Natural killer cell treated with Interleukin-12 subunit alpha and Interleukin-12 subunit beta and Interleukin-15 and Interleukin-18, amount 100 ng/mL, for 72 hours (primary cell): ENCODE data around the gene SLC22A4. TPM values are rescaled to one million over a fixed set of nuclear protein-coding genes. Genes with fewer than 3 reads are reported as not detected.

Experiments
- ATAC-seq, 2 donors: fragments of 150-1000 bp; cut with Tn5 transposase in 1 of 2; sonication (Bioruptor Pico), chemical (Tn5 transposase) in 1 of 2; 2 replicates each; pipeline ENCODE4 v1.10.0; 2021
- DNase-seq: peaks from one replicate; pipeline ENCODE4 v3.0.0; 2022; ENCODE audit warnings: low spot score
- H3K27ac Mint-ChIP-seq, 2 donors: 1 replicate in 1 of 2; 2 replicates in 1 of 2; pipeline ENCODE4 v1.8.0; 2022; ENCODE audit warnings: mixed read lengths in 2 of 2, mild to moderate bottlenecking in 1 of 2, moderate library complexity in 1 of 2
- H3K27me3 Mint-ChIP-seq, 2 donors: 1 replicate in 1 of 2; 2 replicates in 1 of 2; pipeline ENCODE4 v1.8.0; 2022; ENCODE audit warnings: mixed read lengths in 2 of 2
- H3K36me3 Mint-ChIP-seq: one replicate; pipeline ENCODE4 v1.8.0; 2022; ENCODE audit warnings: mixed read lengths
- H3K4me1 Mint-ChIP-seq, 2 donors: 1 replicate in 1 of 2; 2 replicates in 1 of 2; pipeline ENCODE4 v1.8.0; 2022; ENCODE audit warnings: low read depth in 2 of 2, mixed read lengths in 2 of 2, mild to moderate bottlenecking in 1 of 2
- H3K4me3 Mint-ChIP-seq: one replicate; pipeline ENCODE4 v1.8.0; 2022; ENCODE audit warnings: mixed read lengths
- H3K9me3 Mint-ChIP-seq: 2 replicates; pipeline ENCODE4 v1.8.0; 2022; ENCODE audit warnings: mixed read lengths
- total RNA-seq, 2 donors: library from RNA; stranded (reverse); gene quantifications; one replicate each; pipeline ENCODE4 v1.2.3, GENCODE V29; 2022

The SLC22A4 gene
- total RNA-seq, 2 donors from 2014 or later, result 0.93 to 2.5 TPM

GRCh38 chr5:132258102-132259068, 35.8 kb upstream of the SLC22A4 start:
- H3K27me3 Mint-ChIP-seq, result peaks cover 11% of the 10 kb centered on the region in 2 donors
- DNase-seq (no peak), ATAC-seq (no peak)
- H3K27ac Mint-ChIP-seq, result no peak overlapping the region
- no peaks in the 10 kb centered on the region for H3K9me3 Mint-ChIP-seq
- no peak overlapping the region for H3K4me3 Mint-ChIP-seq
- no peaks in the 10 kb centered on the region for H3K36me3 Mint-ChIP-seq
- peaks cover 0 to 5% of the 10 kb centered on the region in 2 donors for H3K4me1 Mint-ChIP-seq

- peaks cover 11% of the 10 kb centered on the region in 2 donors for H3K27me3 Mint-ChIP-seq
- no peak overlapping the region for H3K4me3 Mint-ChIP-seq
- no peak overlapping the region for H3K27ac Mint-ChIP-seq
- DNase-seq, result no peak
- ATAC-seq, result no peak
- H3K9me3 Mint-ChIP-seq, result no peaks in the 10 kb centered on the region
- no peaks in the 10 kb centered on the region for H3K36me3 Mint-ChIP-seq
- H3K4me1 Mint-ChIP-seq, result peaks cover 0 to 5% of the 10 kb centered on the region in 2 donors
Observed at GRCh38 chr5:132259069-132259851, 34.9 kb upstream of the SLC22A4 start.

- DNase-seq, result no peak
- no peak overlapping the region for H3K27ac Mint-ChIP-seq
- H3K4me3 Mint-ChIP-seq, result no peak overlapping the region
Observed at GRCh38 chr5:132260051-132260450, 34.1 kb upstream of the SLC22A4 start.

GRCh38 chr5:132260714-132261551, 33.3 kb upstream of the SLC22A4 start:
- no peaks in the 10 kb centered on the region for H3K9me3 Mint-ChIP-seq
- H3K4me3 Mint-ChIP-seq, result no peak overlapping the region
- no peak for ATAC-seq
- DNase-seq, result no peak
- peaks cover 10 to 11% of the 10 kb centered on the region in 2 donors for H3K27me3 Mint-ChIP-seq
- no peaks in the 10 kb centered on the region for H3K36me3 Mint-ChIP-seq
- H3K4me1 Mint-ChIP-seq, result peaks cover 0 to 8% of the 10 kb centered on the region in 2 donors
- H3K27ac Mint-ChIP-seq, result no peak overlapping the region

More at GRCh38 chr5:132260051-132260450, 34.1 kb upstream of the SLC22A4 start:
- no peak for ATAC-seq
- H3K36me3 Mint-ChIP-seq, result no peaks in the 10 kb centered on the region
- peaks cover 0 to 8% of the 10 kb centered on the region in 2 donors for H3K4me1 Mint-ChIP-seq
- H3K27me3 Mint-ChIP-seq, result peaks cover 11% of the 10 kb centered on the region in 2 donors
- no peaks in the 10 kb centered on the region for H3K9me3 Mint-ChIP-seq

GRCh38 chr5:132261881-132262845, 32.0 kb upstream of the SLC22A4 start:
- no peak overlapping the region for H3K27ac Mint-ChIP-seq
- DNase-seq, result no peak
- H3K4me3 Mint-ChIP-seq, result no peak overlapping the region
- no peaks in the 10 kb centered on the region for H3K36me3 Mint-ChIP-seq
- H3K9me3 Mint-ChIP-seq, result no peaks in the 10 kb centered on the region
- H3K4me1 Mint-ChIP-seq, result peaks cover 0 to 8% of the 10 kb centered on the region in 2 donors
- peaks cover 0 to 5% of the 10 kb centered on the region in 2 donors for H3K27me3 Mint-ChIP-seq
- ATAC-seq, result no peak

GRCh38 chr5:132262882-132263547, 31.2 kb upstream of the SLC22A4 start:
- peaks cover 0 to 8% of the 10 kb centered on the region in 2 donors for H3K4me1 Mint-ChIP-seq
- DNase-seq, result no peak
- H3K9me3 Mint-ChIP-seq, result no peaks in the 10 kb centered on the region
- H3K27me3 Mint-ChIP-seq, result peaks cover 0 to 5% of the 10 kb centered on the region in 2 donors
- no peak overlapping the region for H3K27ac Mint-ChIP-seq
- no peak for ATAC-seq
- no peaks in the 10 kb centered on the region for H3K36me3 Mint-ChIP-seq
- no peak overlapping the region for H3K4me3 Mint-ChIP-seq

- Mint-ChIP-seq H3K4me1 (peaks cover 0 to 8% of the 10 kb centered on the region in 2 donors), H3K27me3 (peaks cover 0 to 5% of the 10 kb centered on the region in 2 donors), H3K4me3 (no peak overlapping the region), H3K36me3 (no peaks in the 10 kb centered on the region), H3K27ac (no peak overlapping the region), H3K9me3 (no peaks in the 10 kb centered on the region)
- ATAC-seq, result no peak
- DNase-seq, result no peak
Observed at GRCh38 chr5:132263548-132264261, 30.5 kb upstream of the SLC22A4 start.

- Mint-ChIP-seq H3K9me3 (no peaks in the 10 kb centered on the region), H3K27me3 (peaks cover 0 to 5% of the 10 kb centered on the region in 2 donors), H3K27ac (no peak overlapping the region), H3K36me3 (no peaks in the 10 kb centered on the region), H3K4me1 (peaks cover 0 to 8% of the 10 kb centered on the region in 2 donors), H3K4me3 (no peak overlapping the region)
- ATAC-seq, result no peak
- no peak for DNase-seq
Observed at GRCh38 chr5:132264546-132265335, 29.5 kb upstream of the SLC22A4 start.

- DNase-seq (no peak), ATAC-seq (no peak)
- Mint-ChIP-seq H3K27me3 (peaks cover 0 to 1% of the 10 kb centered on the region in 2 donors), H3K9me3 (no peaks in the 10 kb centered on the region), H3K27ac (no peak overlapping the region), H3K36me3 (no peaks in the 10 kb centered on the region), H3K4me1 (peaks cover 0 to 5% of the 10 kb centered on the region in 2 donors), H3K4me3 (no peak overlapping the region)
Observed at GRCh38 chr5:132265336-132266030, 28.7 kb upstream of the SLC22A4 start.

- H3K36me3 Mint-ChIP-seq, result no peaks in the 10 kb centered on the region
- H3K4me1 Mint-ChIP-seq, result peaks cover 0 to 5% of the 10 kb centered on the region in 2 donors
- H3K9me3 Mint-ChIP-seq, result no peaks in the 10 kb centered on the region
- H3K27me3 Mint-ChIP-seq, result no peaks in the 10 kb centered on the region
- H3K4me3 Mint-ChIP-seq, result no peak overlapping the region
- DNase-seq, result no peak
- no peak for ATAC-seq
- no peak overlapping the region for H3K27ac Mint-ChIP-seq
Observed at GRCh38 chr5:132266031-132266835, 28.0 kb upstream of the SLC22A4 start.
